Caco-2 (cell line): ENCODE data around the gene C15orf62. TPM values are rescaled to one million over a fixed set of nuclear protein-coding genes. Genes with fewer than 3 reads are reported as not detected.
A peak's percentile ranks its signal among the peaks of the same experiment; 100 is the strongest.

Experiments
- BruUV-seq: library from RNA; stranded (reverse); fragments of 400-500 nt; replicated peaks from 2 replicates; lab custom pipeline; 2021; lab: Mats Ljungman, UMichigan
- CTCF ChIA-PET: fragments of 300-600 bp; sonication (Branson Sonifier 250); formaldehyde crosslinking; loops from one replicate; lab custom pipeline; 2022; ENCODE audit warnings: antibody characterized with exemption; lab: Charles Lee
- POLR2A ChIA-PET: fragments of 300-600 bp; sonication (Branson Sonifier 250); formaldehyde crosslinking; loops from one replicate; lab custom pipeline; 2022; ENCODE audit warnings: antibody characterized with exemption; lab: Charles Lee
- DNase-seq, 2 experiments: peaks; one replicate each; pipeline versions ENCODE4 v3.0.0 to v3.0.0-alpha.2; 2020 to 2022
- H3K27me3 ChIP-seq: replicated peaks from 2 replicates; pipeline ENCODE4 v1.6.0; 2011; ENCODE audit warnings: low read length; ENCODE audit not compliant: control insufficient read depth, insufficient read depth
- H3K36me3 ChIP-seq: 2 replicates; pipeline ENCODE4 v1.5.1; 2011; ENCODE audit warnings: low read length; ENCODE audit not compliant: control insufficient read depth, insufficient read depth
- H3K4me1 ChIP-seq: fragments of 250-450 bp; sonication (Bioruptor Pico); 2 replicates; pipeline ENCODE4 v1.5.1; 2020; ENCODE audit warnings: mild to moderate bottlenecking
- H3K4me3 ChIP-seq: 2 replicates; pipeline ENCODE4 v1.5.1; 2011; ENCODE audit warnings: low read depth, mild to moderate bottlenecking, control low read depth, low read length
- H3K9me3 ChIP-seq: fragments of 250-450 bp; sonication (Bioruptor Pico); 2 replicates; pipeline ENCODE4 v1.5.1; 2020; ENCODE audit warnings: mild to moderate bottlenecking, moderate library complexity
- H3K27ac Mint-ChIP-seq: one replicate; pipeline ENCODE4 v1.8.0; 2022; ENCODE audit warnings: mixed read lengths; ENCODE audit not compliant: unreplicated experiment
- H3K27me3 Mint-ChIP-seq: one replicate; pipeline ENCODE4 v1.8.0; 2022; ENCODE audit warnings: mixed read lengths; ENCODE audit not compliant: insufficient read depth, unreplicated experiment
- H3K36me3 Mint-ChIP-seq: one replicate; pipeline ENCODE4 v1.8.0; 2022; ENCODE audit warnings: mild to moderate bottlenecking, mixed read lengths; ENCODE audit not compliant: insufficient read depth, unreplicated experiment
- H3K4me1 Mint-ChIP-seq: one replicate; pipeline ENCODE4 v1.8.0; 2022; ENCODE audit warnings: low read depth, mixed read lengths; ENCODE audit not compliant: unreplicated experiment
- H3K4me3 Mint-ChIP-seq: one replicate; pipeline ENCODE4 v1.8.0; 2022; ENCODE audit warnings: mild to moderate bottlenecking, moderate library complexity, mixed read lengths; ENCODE audit not compliant: unreplicated experiment
- H3K9me3 Mint-ChIP-seq: one replicate; pipeline ENCODE4 v1.8.0; 2022; ENCODE audit warnings: mixed read lengths; ENCODE audit not compliant: unreplicated experiment
- CTCF ChIP-seq, 2 experiments: fragments of 200-600 bp in 1 of 2; IDR thresholded peaks; 1 replicate in 1 of 2; 2 replicates in 1 of 2; pipeline versions ENCODE4 v1.5.1 to v1.8.0; 2011 to 2022; ENCODE audit warnings: antibody characterized with exemption in 1 of 2, control low read depth in 1 of 2, inconsistent platforms in 1 of 2, low read depth in 1 of 2, low read length in 1 of 2, mild to moderate bottlenecking in 1 of 2, moderate library complexity in 1 of 2; ENCODE audit not compliant: insufficient read depth in 1 of 2, severe bottlenecking in 1 of 2, unreplicated experiment in 1 of 2
- intact Hi-C: fragments of 100-400 bp; cut with micrococcal nuclease; formaldehyde crosslinking; loops from one replicate; pipeline ENCODE4 v1.10.0; 2022; ENCODE audit not compliant: unreplicated experiment
- total RNA-seq: library from RNA; stranded (reverse); gene quantifications from 2 replicates; pipeline ENCODE4 v1.2.3, GENCODE V29; 2022

The C15orf62 gene
- total RNA-seq, 1 experiment from 2014 or later, result 1.3 TPM

- peaks cover 47% of the 10 kb centered on the region for H3K36me3 Mint-ChIP-seq
- ChIA-PET POLR2A (no interaction called here), CTCF (interaction anchor here (0.6 to 2.4 kb wide), 5 partner anchors 38 to 155 kb away, joined by 4 to 9 read pairs (median 7); partner anchors contain the start of gene VPS18)
- H3K9me3 ChIP-seq, result no peaks in the 10 kb centered on the region
- peaks cover 15% of the 10 kb centered on the region for H3K4me1 ChIP-seq
- peaks cover 12% of the 10 kb centered on the region for H3K4me1 Mint-ChIP-seq
- peak in 1 of 2 experiments; percentile 19 for DNase-seq
- H3K27me3 ChIP-seq, result no peaks in the 10 kb centered on the region
- no peak overlapping the region for H3K27ac Mint-ChIP-seq
- TF ChIP-seq CTCF (IDR thresholded peaks at IDR 0.05; ENCODE audit: insufficient read depth in 1 of 2, low read depth in 1 of 2, low read length in 1 of 2, severe bottlenecking in 1 of 2, unreplicated experiment in 1 of 2), result no peak
- intact Hi-C loops, result no loop called here
- H3K27me3 Mint-ChIP-seq, result no peaks in the 10 kb centered on the region
- H3K36me3 ChIP-seq, result 0 out of 2 replicates have a peak, but pooled peaks cover 1% of the 10 kb centered on the region
- BruUV-seq, result no TSS peak
- H3K4me3 ChIP-seq, result no peak overlapping the region
- H3K9me3 Mint-ChIP-seq, result no peaks in the 10 kb centered on the region
- no peak overlapping the region for H3K4me3 Mint-ChIP-seq
Measured at GRCh38 chr15:40744815-40745152, 25.0 kb upstream of the C15orf62 start.

DNA sequence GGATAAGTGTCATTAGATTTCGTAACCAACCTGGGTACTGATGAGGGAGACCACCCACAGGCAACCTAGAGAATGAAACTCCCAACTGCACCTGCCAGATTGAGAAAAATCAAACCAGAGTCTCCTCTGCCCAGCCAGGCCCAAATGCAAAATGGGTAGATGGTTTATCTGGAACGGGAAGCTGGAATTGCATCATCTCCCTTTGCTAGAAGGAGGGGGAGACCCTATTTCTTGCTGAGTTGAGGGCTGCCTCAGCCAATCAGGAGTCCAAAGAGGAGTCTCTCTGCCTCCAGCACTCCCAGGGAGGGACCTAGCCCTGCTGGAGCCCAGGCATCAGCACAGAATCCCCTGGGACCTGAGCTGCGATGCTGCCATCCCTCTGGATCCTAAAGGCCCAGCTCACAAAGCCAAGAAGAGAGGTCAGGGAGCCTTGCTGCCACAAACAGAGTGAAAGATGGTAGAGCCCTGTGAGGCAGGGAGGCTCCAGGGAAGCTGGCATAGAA, 22.8 kb upstream of the C15orf62 start:
- BruUV-seq, result no TSS peak
- peaks cover 1% of the 10 kb centered on the region; the same call in 1 of the 2 replicates for H3K36me3 ChIP-seq
- Mint-ChIP-seq H3K9me3 (no peaks in the 10 kb centered on the region), H3K27ac (peak overlapping the region; percentile 42), H3K4me3 (no peak overlapping the region), H3K4me1 (peaks cover 12% of the 10 kb centered on the region), H3K27me3 (no peaks in the 10 kb centered on the region), H3K36me3 (peaks cover 43% of the 10 kb centered on the region)
- ChIA-PET POLR2A (interaction anchor here (0.8 kb wide), 1 partner anchor 127 kb away, joined by 3 read pairs; no protein-coding TSS in a partner anchor), CTCF (interaction anchor here (0.5 to 2.6 kb wide), 15 partner anchors 17 to 195 kb away, joined by 3 to 25 read pairs (median 5); partner anchors contain the start of genes CCDC32, GCHFR, SPINT1 and VPS18)
- DNase-seq, result no peak
- intact Hi-C loops, result loop anchor here (1.0 to 2.0 kb wide), 3 partner anchors 18 to 147 kb away; partner anchors contain the start of genes GCHFR and VPS18
- H3K4me3 ChIP-seq, result no peak overlapping the region
- H3K4me1 ChIP-seq, result peaks cover 15% of the 10 kb centered on the region
- TF ChIP-seq CTCF (IDR thresholded peaks at IDR 0.05; ENCODE audit: insufficient read depth in 1 of 2, low read depth in 1 of 2, low read length in 1 of 2, severe bottlenecking in 1 of 2, unreplicated experiment in 1 of 2), result no peak
- H3K9me3 ChIP-seq, result no peaks in the 10 kb centered on the region
- H3K27me3 ChIP-seq, result no peaks in the 10 kb centered on the region

DNA sequence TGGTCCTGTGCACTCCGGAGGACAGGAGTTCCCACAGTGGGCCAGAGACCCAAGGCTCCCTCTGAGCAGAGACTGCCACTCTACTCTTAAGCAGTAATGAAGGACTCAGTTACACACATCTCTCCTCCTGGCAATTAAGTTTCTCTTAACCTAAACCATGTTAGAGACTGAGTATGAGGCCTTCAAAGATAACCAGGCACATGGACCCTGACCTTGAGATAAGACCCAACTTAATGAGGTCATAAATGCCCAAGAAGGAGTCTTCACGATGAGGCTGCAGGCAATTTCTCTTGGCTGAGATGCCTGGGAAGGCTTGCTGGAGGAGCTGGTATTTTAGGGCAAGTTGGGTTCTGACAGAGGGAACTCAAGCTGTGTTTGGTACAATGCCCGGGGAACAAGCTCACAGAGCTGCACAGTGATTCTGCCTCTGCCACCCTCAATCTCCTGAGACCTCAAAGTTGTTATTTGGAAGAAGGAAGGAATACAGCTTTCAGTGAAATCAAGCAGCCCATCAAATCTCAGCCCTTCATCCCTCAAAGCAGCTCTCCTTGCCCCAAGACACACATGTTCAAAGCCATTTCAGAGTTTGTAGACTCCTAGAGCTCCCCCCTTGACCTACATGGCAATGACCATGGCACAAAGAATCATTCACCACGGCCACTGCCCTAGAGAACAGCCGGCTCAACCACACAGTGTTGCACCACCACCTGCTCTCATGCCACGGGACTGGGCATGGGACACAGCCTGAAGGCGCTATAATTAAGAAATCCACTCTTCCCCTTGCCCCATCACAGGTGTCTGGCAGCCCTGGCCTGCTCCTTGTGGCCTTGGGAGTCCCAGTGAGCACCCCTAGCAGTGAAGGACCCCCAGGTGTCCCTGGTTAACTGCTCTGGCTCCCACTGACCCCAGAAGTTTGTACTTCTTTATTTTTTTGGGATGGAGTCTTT, 21.8 kb upstream of the C15orf62 start:
- H3K27me3 ChIP-seq, result no peaks in the 10 kb centered on the region
- intact Hi-C loops, result loop anchor here (2.0 kb wide), 1 partner anchor 17 kb away; the partner anchor contains the start of gene GCHFR
- no peak overlapping the region for H3K4me3 ChIP-seq
- TF ChIP-seq CTCF (IDR thresholded peaks at IDR 0.05; ENCODE audit: insufficient read depth in 1 of 2, low read depth in 1 of 2, low read length in 1 of 2, severe bottlenecking in 1 of 2, unreplicated experiment in 1 of 2), result no peak
- peaks cover 15% of the 10 kb centered on the region for H3K4me1 ChIP-seq
- H3K4me1 Mint-ChIP-seq, result peaks cover 12% of the 10 kb centered on the region
- H3K36me3 Mint-ChIP-seq, result peaks cover 41% of the 10 kb centered on the region
- peaks cover 1% of the 10 kb centered on the region; the same call in 1 of the 2 replicates for H3K36me3 ChIP-seq
- H3K9me3 Mint-ChIP-seq, result no peaks in the 10 kb centered on the region
- no TSS peak for BruUV-seq
- no peaks in the 10 kb centered on the region for H3K9me3 ChIP-seq
- ChIA-PET CTCF (interaction anchor here (1.2 to 2.6 kb wide), 4 partner anchors 16 to 183 kb away, joined by 3 to 25 read pairs (median 22); partner anchors contain the start of genes CCDC32, GCHFR and VPS18), POLR2A (interaction anchor here (0.5 to 0.8 kb wide), 3 partner anchors 40 to 183 kb away, joined by 3 to 4 read pairs (median 3); partner anchors contain the start of gene CCDC32)
- H3K27me3 Mint-ChIP-seq, result no peaks in the 10 kb centered on the region
- peak overlapping the region; percentile 42 for H3K27ac Mint-ChIP-seq
- H3K4me3 Mint-ChIP-seq, result no peak overlapping the region
- DNase-seq, result no peak
